Peyer's patch (tissue), 4 donors: ENCODE data around the gene SYDE1.

Experiments
- POLR2A ChIP-seq, 2 donors: fragments of 450-650 bp; IDR thresholded peaks; one replicate each; pipeline ENCODE4 v1.5.1; 2017; ENCODE audit warnings: antibody characterized with exemption in 2 of 2, mild to moderate bottlenecking in 2 of 2, moderate library complexity in 2 of 2
- TF ChIP-seq, protein P1 (sequence below), 6 experiments: fragments of 450-650 bp in 4 of 6; fragments of 200-600 bp in 2 of 6; sonication (generic) in 1 of 6; IDR thresholded peaks; one replicate each; pipeline ENCODE4 v1.5.1; 2017 to 2019; ENCODE audit warnings: antibody characterized with exemption in 6 of 6, mild to moderate bottlenecking in 3 of 6, moderate library complexity in 1 of 6

DNA sequence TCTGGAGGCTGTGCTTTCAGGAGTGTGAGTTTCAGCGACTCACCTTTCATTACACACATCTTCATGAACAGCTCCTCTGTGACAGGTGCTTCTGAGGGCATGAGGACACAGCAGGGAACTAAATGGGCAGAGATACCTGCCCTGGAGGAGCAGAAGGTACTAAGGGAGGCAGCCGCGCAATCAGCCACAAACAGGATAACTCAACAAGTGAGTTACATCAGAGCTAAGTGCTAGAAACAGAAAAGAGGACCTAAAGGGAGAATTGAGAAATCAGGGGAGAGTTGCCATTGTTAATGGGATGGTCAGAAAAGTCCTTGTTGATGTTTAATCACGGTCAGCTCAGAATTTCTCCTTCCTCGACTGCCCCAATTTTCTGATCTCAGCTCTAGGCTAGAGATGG is 42.5 kb downstream of the SYDE1 start:
- TF ChIP-seq, protein P1, sequence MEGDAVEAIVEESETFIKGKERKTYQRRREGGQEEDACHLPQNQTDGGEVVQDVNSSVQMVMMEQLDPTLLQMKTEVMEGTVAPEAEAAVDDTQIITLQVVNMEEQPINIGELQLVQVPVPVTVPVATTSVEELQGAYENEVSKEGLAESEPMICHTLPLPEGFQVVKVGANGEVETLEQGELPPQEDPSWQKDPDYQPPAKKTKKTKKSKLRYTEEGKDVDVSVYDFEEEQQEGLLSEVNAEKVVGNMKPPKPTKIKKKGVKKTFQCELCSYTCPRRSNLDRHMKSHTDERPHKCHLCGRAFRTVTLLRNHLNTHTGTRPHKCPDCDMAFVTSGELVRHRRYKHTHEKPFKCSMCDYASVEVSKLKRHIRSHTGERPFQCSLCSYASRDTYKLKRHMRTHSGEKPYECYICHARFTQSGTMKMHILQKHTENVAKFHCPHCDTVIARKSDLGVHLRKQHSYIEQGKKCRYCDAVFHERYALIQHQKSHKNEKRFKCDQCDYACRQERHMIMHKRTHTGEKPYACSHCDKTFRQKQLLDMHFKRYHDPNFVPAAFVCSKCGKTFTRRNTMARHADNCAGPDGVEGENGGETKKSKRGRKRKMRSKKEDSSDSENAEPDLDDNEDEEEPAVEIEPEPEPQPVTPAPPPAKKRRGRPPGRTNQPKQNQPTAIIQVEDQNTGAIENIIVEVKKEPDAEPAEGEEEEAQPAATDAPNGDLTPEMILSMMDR (IDR thresholded peaks at IDR 0.05) = no peak
- TF ChIP-seq POLR2A (IDR thresholded peaks at IDR 0.05) = no peak
